ENCODE measurements around the gene BABAM2.
"Not testable (repeated sequence)": the region's sequence is repeated elsewhere in the genome, so short reads cannot be mapped to it uniquely, and the experiment has no call there.

DNA sequence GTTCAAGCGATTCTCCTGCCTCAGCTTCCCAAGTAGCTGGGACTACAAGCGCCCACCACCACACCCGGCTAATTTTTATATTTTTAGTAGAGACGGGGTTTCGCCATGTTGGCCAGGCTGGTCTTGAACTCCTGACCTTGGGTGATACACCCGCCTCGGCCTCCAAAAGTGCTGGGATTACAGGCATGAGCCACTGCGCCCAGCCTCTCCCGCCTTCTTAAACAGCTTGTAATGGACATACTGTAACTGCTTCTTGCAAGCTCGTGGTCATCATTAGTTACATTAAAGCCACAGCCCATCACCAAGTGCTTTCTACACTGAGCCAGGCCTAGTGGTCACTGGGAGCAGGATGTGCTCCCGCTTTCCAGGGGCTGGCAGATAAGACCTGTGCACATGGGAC is 444.7 kb downstream of the BABAM2 start:
- TF ChIP-seq, protein P1, sequence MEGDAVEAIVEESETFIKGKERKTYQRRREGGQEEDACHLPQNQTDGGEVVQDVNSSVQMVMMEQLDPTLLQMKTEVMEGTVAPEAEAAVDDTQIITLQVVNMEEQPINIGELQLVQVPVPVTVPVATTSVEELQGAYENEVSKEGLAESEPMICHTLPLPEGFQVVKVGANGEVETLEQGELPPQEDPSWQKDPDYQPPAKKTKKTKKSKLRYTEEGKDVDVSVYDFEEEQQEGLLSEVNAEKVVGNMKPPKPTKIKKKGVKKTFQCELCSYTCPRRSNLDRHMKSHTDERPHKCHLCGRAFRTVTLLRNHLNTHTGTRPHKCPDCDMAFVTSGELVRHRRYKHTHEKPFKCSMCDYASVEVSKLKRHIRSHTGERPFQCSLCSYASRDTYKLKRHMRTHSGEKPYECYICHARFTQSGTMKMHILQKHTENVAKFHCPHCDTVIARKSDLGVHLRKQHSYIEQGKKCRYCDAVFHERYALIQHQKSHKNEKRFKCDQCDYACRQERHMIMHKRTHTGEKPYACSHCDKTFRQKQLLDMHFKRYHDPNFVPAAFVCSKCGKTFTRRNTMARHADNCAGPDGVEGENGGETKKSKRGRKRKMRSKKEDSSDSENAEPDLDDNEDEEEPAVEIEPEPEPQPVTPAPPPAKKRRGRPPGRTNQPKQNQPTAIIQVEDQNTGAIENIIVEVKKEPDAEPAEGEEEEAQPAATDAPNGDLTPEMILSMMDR (IDR thresholded peaks at IDR 0.05) = not testable (repeated sequence)
- not testable (repeated sequence) for TF ChIP-seq POLR2A (IDR thresholded peaks at IDR 0.05)

Data from Peyer's patch (tissue), 4 donors.